ENCODE measurements around the gene EDAR. TPM values are rescaled to one million over a fixed set of nuclear protein-coding genes. Genes with fewer than 3 reads are reported as not detected.
A peak's percentile ranks its signal among the peaks of the same experiment; 100 is the strongest.

Gene EDAR
- total RNA-seq, 2 donors from 2014 or later, result not detected

- WGBS, 2 experiments (ENCODE audit: insufficient coverage in 1 of 2, insufficient read length in 1 of 2), result 92 to 96% methylated on average over 6 to 8 of the region's 8 CpGs
Observed at GRCh38 chr2:108925735-108926134, 63.3 kb downstream of the EDAR start.

GRCh38 chr2:108925286-108925685 is 63.7 kb downstream of the EDAR start:
- Histone ChIP-seq H3K27ac (ENCODE audit: low read depth, low read length) (no peak overlapping the region), H3K9me3 (ENCODE audit: control insufficient read depth, low read length) (no peaks in the 10 kb centered on the region), H3K9ac (ENCODE audit: extremely low read depth, low read length, poor library complexity, severe bottlenecking) (no peak overlapping the region), H3K27me3 (ENCODE audit: control insufficient read depth, insufficient read depth, low read length, poor library complexity, severe bottlenecking) (no peaks in the 10 kb centered on the region), H3K4me3 (ENCODE audit: low read length) (no peak overlapping the region), H3K36me3 (ENCODE audit: control insufficient read depth, insufficient read depth, low read length) (no peaks in the 10 kb centered on the region), H3K4me1 (ENCODE audit: control insufficient read depth, insufficient read depth, low read length) (no peaks in the 10 kb centered on the region)
- WGBS, 2 experiments (ENCODE audit: insufficient coverage in 1 of 2, insufficient read length in 1 of 2), result 96 to 100% methylated on average over 3 to 6 of the region's 6 CpGs
- H3K27ac Mint-ChIP-seq, result no peak overlapping the region
- no peak for TF ChIP-seq CTCF (conservative IDR thresholded peaks at IDR 0.05)
- no peaks in the 10 kb centered on the region for H3K9me3 Mint-ChIP-seq
- H3K4me1 Mint-ChIP-seq, result no peaks in the 10 kb centered on the region
- no peak overlapping the region for H3K4me3 Mint-ChIP-seq
- H3K36me3 Mint-ChIP-seq (ENCODE audit: low read depth), result no peaks in the 10 kb centered on the region
- peaks cover 3% of the 10 kb centered on the region for H3K27me3 Mint-ChIP-seq (ENCODE audit: insufficient read depth)
- no peak for DNase-seq

More at GRCh38 chr2:108925735-108926134, 63.3 kb downstream of the EDAR start:
- H3K27me3 ChIP-seq (ENCODE audit: control insufficient read depth, insufficient read depth, low read length, poor library complexity, severe bottlenecking), result no peaks in the 10 kb centered on the region
- H3K9me3 ChIP-seq (ENCODE audit: control insufficient read depth, low read length), result no peaks in the 10 kb centered on the region
- no peak for TF ChIP-seq CTCF (conservative IDR thresholded peaks at IDR 0.05)
- Mint-ChIP-seq H3K4me1 (no peaks in the 10 kb centered on the region), H3K4me3 (no peak overlapping the region), H3K27me3 (ENCODE audit: insufficient read depth) (peaks cover 3% of the 10 kb centered on the region), H3K9me3 (no peaks in the 10 kb centered on the region), H3K27ac (no peak overlapping the region), H3K36me3 (ENCODE audit: low read depth) (no peaks in the 10 kb centered on the region)
- DNase-seq, result no peak
- no peaks in the 10 kb centered on the region for H3K4me1 ChIP-seq (ENCODE audit: control insufficient read depth, insufficient read depth, low read length)
- no peaks in the 10 kb centered on the region for H3K36me3 ChIP-seq (ENCODE audit: control insufficient read depth, insufficient read depth, low read length)
- H3K4me3 ChIP-seq (ENCODE audit: low read length), result no peak overlapping the region
- no peak overlapping the region for H3K27ac ChIP-seq (ENCODE audit: low read depth, low read length)
- H3K9ac ChIP-seq (ENCODE audit: extremely low read depth, low read length, poor library complexity, severe bottlenecking), result no peak overlapping the region

GRCh38 chr2:108924580-108925251 is 64.3 kb downstream of the EDAR start:
- H3K4me3 ChIP-seq (ENCODE audit: low read length), result no peak overlapping the region
- peak; percentile 35 for DNase-seq
- Mint-ChIP-seq H3K27ac (no peak overlapping the region), H3K36me3 (ENCODE audit: low read depth) (no peaks in the 10 kb centered on the region), H3K9me3 (no peaks in the 10 kb centered on the region), H3K4me3 (no peak overlapping the region), H3K27me3 (ENCODE audit: insufficient read depth) (peaks cover 3% of the 10 kb centered on the region), H3K4me1 (no peaks in the 10 kb centered on the region)
- no peaks in the 10 kb centered on the region for H3K4me1 ChIP-seq (ENCODE audit: control insufficient read depth, insufficient read depth, low read length)
- H3K9ac ChIP-seq (ENCODE audit: extremely low read depth, low read length, poor library complexity, severe bottlenecking), result no peak overlapping the region
- H3K27ac ChIP-seq (ENCODE audit: low read depth, low read length), result no peak overlapping the region
- no peaks in the 10 kb centered on the region for H3K9me3 ChIP-seq (ENCODE audit: control insufficient read depth, low read length)
- TF ChIP-seq CTCF (conservative IDR thresholded peaks at IDR 0.05), result no peak
- no peaks in the 10 kb centered on the region for H3K27me3 ChIP-seq (ENCODE audit: control insufficient read depth, insufficient read depth, low read length, poor library complexity, severe bottlenecking)
- H3K36me3 ChIP-seq (ENCODE audit: control insufficient read depth, insufficient read depth, low read length), result no peaks in the 10 kb centered on the region
- WGBS, 2 experiments (ENCODE audit: insufficient coverage in 1 of 2, insufficient read length in 1 of 2), result 91 to 95% methylated on average over 8 to 14 of the region's 14 CpGs
